C4-2B (cell line): ENCODE measurements around the gene RAB23.

Experiments used
- H3K27ac ChIP-seq: fragments of 450-650 bp; 2 replicates; pipeline ENCODE4 v1.5.1; 2017
- CTCF ChIP-seq: fragments of 450-650 bp; conservative IDR thresholded peaks from 2 replicates; pipeline ENCODE4 v1.5.1; 2017; ENCODE audit warnings: mild to moderate bottlenecking
- ZFX ChIP-seq: fragments of 450-650 bp; IDR thresholded peaks from 2 replicates; pipeline ENCODE4 v1.6.1; 2017

Gene RAB23

GRCh38 chr6:57201718-57202117 is 20.4 kb downstream of the RAB23 start:
- no peak overlapping the region for H3K27ac ChIP-seq
- TF ChIP-seq ZFX: no peak

- peak overlapping the region; percentile 70 for H3K27ac ChIP-seq
- TF ChIP-seq CTCF (peak; percentile 6; the same call in 1 of the 2 replicates), ZFX (no peak)
Measured at GRCh38 chr6:57198926-57199636, 23.0 kb downstream of the RAB23 start.

GRCh38 chr6:57195457-57195856 is 26.6 kb downstream of the RAB23 start:
- TF ChIP-seq CTCF (no peak), ZFX (no peak)
- H3K27ac ChIP-seq: no peak overlapping the region

- TF ChIP-seq ZFX: no peak
- no peak for TF ChIP-seq CTCF
- H3K27ac ChIP-seq: no peak overlapping the region
Measured at GRCh38 chr6:57193177-57193576, 28.9 kb downstream of the RAB23 start.

GRCh38 chr6:57190140-57190539 is 32.0 kb downstream of the RAB23 start:
- no peak for TF ChIP-seq ZFX
- peak; percentile 55 for TF ChIP-seq CTCF
- H3K27ac ChIP-seq: no peak overlapping the region

GRCh38 chr6:57183336-57183735 is 38.8 kb downstream of the RAB23 start:
- H3K27ac ChIP-seq: no peak overlapping the region
- no peak for TF ChIP-seq ZFX
- no peak for TF ChIP-seq CTCF

- H3K27ac ChIP-seq: no peak overlapping the region
- TF ChIP-seq ZFX: no peak
- TF ChIP-seq CTCF: no peak
Measured at GRCh38 chr6:57182017-57182432, 40.1 kb downstream of the RAB23 start.

- no peak overlapping the region for H3K27ac ChIP-seq
- no peak for TF ChIP-seq ZFX
Measured at GRCh38 chr6:57180596-57180995, 41.5 kb downstream of the RAB23 start.
